VCaP (cell line): ENCODE results near the gene GOLGA2.

Experiments used
- H3K27ac ChIP-seq: fragments of 450-650 bp; 2 replicates; pipeline ENCODE4 v1.5.1; 2017
- CTCF ChIP-seq: fragments of 450-650 bp; conservative IDR thresholded peaks from 2 replicates; pipeline ENCODE4 v1.5.1; 2017; ENCODE audit warnings: mild to moderate bottlenecking, moderate library complexity

GOLGA2 gene

GRCh38 chr9:128288273-128289004, 12.6 kb upstream of the GOLGA2 start:
- TF ChIP-seq CTCF = no peak
- H3K27ac ChIP-seq = no peak overlapping the region

- TF ChIP-seq CTCF = no peak
- H3K27ac ChIP-seq = no peak overlapping the region
Measured at GRCh38 chr9:128286440-128286839, 10.6 kb upstream of the GOLGA2 start.

GRCh38 chr9:128285033-128285784, 9.4 kb upstream of the GOLGA2 start:
- TF ChIP-seq CTCF = no peak
- H3K27ac ChIP-seq = no peak overlapping the region

GRCh38 chr9:128282500-128282899, 6.7 kb upstream of the GOLGA2 start:
- no peak overlapping the region for H3K27ac ChIP-seq
- TF ChIP-seq CTCF = no peak

- no peak for TF ChIP-seq CTCF
- H3K27ac ChIP-seq = peak overlapping the region; percentile 93
Measured at GRCh38 chr9:128280084-128280622, 4.3 kb upstream of the GOLGA2 start.

- peak overlapping the region; percentile 93 for H3K27ac ChIP-seq
Measured at GRCh38 chr9:128279088-128280073, 3.6 kb upstream of the GOLGA2 start.

GRCh38 chr9:128276574-128277270, 915 bp upstream of the GOLGA2 start:
- peak overlapping the region; percentile 93 for H3K27ac ChIP-seq
- no peak for TF ChIP-seq CTCF
